Astrocyte of the hippocampus (primary cell): Measurements from ENCODE around the gene VPS33B.

Source experiments
- DNase-seq: peaks from one replicate; pipeline ENCODE4 v3.0.0; 2011; ENCODE audit warnings: low read depth, low spot score

The VPS33B gene

DNA sequence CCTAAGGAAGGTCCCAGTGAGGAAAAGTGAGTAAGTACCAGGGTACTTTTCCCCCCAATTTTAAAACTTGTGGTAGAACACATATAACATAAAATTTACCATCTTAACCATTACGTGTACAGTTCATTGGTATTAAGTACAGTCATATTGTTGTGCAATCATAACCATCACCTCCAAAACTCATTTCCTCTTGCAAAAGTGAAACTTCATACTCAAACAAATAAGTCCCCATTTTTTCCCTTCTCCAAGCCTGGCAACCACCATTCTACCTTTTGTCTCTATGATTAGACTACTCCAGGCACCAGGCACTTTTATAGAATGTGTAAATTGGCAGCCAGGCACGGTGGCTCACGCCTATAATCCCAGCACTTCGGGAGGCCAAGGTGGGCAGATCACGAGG, 40.3 kb downstream of the VPS33B start:
- no peak for DNase-seq

DNA sequence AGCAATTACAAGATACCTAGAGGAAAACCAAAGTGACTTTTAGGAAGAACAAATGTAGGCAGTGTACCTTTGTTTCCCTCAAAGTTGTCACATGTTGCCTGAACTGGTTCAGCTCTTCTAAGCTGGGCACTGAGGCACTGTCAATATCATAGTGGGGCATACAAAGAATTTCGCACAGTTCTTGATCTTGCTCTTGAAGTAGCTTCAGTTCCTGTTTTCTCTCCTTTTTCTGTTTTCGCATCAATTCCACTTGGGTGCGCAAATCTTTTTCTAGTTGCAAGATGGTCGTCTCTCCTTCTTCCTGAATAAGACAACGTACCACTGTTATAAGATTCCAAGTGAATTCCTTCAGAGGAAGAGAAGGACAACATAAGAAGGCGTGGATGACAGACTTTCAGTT, 40.7 kb downstream of the VPS33B start:
- DNase-seq: no peak

DNA sequence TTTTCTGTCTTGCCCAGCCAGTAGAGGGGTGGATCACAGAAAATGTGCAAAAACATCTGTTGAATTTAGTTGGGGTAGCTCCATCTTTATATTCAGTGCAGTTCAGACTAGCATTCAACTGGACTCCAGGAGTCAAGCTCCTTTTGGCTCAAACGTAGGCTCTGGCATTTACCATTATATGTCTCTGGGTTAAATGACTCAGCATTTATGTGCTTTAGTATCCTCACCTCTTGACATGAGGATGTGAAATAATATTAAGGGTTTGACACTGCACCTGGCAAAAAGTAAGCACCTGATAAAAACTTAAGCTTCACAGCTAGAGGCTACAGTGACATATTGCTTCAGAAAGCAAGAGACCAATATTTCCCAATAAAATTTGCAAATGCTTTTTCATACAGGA, 42.8 kb downstream of the VPS33B start:
- DNase-seq: no peak

DNA sequence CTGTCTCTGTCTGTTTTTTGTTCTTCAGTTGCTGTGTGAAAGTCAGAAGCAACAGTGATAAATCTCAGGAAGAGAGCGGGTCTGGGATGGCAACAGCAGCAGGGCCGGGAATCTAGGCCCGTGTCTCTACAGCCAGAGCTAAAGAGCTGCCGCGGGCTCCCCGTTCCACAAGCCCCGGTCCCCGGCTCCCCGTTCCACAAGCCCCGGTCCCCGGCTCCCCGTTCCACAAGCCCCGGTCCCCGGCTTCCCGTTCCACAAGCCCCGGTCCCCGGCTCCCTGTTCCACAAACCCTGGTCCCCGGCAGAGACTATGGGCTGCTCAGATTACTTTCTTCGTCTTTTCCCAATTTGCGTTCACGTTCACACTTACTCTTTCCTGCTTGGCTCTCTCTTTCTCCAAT, 48.2 kb downstream of the VPS33B start:
- DNase-seq: no peak

DNA sequence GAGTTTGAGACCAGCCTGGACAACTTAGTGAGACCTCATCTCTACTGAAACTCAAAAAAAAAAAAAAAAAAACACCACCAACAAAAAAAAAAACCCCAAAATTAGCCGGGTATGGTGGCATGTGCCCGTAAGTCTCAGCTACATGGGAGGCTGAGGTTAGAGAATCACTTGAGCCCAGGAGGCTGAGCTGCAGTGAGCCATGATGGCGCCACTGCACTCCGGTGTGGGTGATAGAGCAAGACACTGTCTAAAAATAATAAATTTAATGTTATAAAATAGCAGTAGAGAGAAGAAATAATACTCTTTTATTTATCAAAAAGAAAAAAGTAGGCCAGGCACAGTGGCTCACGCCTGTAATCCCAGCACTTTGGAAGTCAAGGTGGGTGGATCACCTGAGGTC, 50.3 kb downstream of the VPS33B start:
- no peak for DNase-seq

DNA sequence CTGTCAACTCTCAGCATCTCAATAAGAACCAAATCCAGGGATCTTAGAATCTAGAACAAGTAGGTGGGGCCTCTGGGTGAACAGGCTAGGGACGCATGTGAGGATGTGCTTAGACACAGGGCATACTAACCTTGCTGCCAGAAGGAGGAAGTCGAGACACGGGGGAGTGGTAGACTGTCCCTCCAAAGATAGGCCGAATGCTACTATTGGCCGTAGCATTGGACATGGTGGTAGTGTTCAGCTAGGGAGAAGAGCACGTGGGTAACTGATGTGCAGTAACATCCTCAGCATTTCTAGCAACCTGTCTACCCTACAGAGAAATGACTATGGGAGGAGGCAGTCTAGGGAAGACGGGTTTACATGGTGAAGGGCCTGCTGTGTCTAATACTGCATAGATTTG, 52.1 kb downstream of the VPS33B start:
- DNase-seq: no peak

DNA sequence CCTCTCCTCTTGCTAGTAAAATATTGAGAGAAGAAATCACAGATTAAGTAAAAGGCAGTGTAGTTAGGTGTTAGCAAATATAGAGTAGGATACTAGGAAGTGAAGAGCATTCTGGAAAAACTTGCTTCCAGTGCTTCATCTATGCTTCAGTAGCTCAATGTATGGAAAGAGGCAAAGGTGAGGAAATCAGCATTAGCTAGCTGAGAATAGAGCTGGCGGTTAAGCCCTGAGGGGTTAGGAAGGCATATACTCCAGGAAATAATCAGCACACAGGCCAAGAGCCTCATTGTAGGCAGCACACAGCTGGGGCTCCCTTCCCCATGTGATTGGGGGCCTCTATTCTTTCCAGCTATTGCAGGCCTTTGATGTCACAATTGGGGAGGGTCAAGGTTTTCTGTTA, 54.0 kb downstream of the VPS33B start:
- DNase-seq: no peak

DNA sequence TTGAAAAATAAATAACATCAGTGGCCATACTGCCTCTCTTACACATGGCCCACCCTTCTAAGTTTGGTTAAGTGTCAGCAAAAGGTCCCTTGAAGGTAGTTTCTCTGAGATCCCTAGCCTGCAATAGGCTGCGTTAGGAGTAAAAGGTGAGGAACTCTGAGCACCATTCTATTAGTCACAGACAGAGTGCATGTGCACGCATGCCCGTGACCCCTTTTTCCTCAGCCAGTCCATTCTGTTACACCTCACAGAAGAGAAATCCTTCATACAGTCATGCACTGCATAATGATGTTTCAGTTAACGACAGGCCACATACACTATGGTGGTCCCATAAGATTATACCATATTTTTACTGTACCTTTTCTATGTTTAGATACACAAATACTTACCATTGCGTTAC, 55.2 kb downstream of the VPS33B start:
- no peak for DNase-seq

DNA sequence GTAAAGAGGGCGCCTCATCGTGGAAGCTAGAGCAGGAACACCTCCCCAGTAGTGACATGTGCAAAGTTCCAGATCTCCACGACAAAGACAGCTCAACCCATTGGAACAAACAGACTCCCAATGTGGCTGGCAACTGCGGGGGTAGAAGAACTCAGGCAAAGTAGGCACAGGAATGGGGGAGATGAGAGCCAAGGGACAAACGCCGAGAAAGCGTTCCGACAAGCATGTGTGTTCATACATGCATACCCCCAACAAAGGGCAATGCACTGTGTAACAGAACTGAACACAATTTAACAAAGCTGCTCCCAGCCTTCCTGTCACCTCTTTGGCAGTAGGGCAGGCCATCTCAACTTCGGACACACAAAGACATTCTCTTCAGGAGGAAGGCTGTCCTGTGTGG, 56.1 kb downstream of the VPS33B start:
- DNase-seq: no peak

DNA sequence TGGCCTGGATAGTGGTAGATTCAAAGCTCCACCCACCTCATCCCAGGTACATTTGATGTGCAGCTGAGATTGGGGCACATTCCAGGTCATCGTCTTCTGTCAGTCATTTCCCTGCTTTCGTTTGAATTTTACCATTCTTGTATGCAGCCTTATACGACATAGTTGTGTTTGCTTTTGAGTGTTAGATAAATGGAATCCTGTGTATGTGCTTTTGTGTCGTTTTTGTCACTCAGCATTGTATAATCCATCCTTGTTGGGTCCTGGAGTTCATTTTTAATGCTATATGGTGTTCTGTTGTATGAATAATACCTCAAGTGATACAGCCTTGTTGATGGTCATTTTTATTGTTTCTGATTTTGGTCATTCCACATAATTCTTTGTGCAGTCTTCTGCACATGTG, 60.4 kb downstream of the VPS33B start:
- no peak for DNase-seq

DNA sequence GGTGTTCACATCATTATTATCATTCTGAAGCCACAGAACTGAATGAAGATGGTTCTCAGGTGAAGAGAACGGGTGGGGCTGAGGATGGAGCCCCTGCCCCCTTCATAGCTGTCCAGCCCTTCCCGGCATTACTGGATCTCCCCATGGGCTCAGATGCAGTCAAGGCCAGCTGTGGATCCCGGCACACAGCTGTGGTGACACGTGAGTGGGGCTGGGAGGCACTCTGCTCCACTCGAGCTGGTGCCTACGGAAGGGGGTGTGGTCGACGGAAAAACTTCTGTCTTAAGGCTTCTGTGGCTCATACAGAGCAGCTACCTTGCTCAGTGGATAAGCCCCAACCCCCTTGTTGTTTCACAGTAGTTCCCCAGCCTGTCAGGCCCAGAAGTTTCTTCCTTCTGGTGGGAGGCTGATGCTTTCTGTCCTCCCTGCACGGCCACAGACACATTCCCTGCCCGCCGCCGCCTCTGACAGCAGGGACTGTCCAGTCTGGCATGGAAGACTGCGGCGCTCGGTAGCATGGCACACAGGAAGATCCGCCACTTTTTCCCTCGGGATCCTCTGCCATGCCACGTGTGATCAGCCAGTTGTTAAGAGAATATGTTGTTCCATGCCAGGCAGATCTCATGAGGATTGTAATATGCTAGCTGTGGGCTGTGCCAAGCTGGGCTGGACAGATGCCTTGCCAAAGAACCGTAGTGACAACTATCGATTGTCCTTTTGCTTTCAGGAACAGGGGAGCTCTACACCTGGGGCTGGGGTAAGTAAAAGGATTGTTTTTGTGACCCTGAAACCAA, 61.9 kb downstream of the VPS33B start:
- no peak for DNase-seq

DNA sequence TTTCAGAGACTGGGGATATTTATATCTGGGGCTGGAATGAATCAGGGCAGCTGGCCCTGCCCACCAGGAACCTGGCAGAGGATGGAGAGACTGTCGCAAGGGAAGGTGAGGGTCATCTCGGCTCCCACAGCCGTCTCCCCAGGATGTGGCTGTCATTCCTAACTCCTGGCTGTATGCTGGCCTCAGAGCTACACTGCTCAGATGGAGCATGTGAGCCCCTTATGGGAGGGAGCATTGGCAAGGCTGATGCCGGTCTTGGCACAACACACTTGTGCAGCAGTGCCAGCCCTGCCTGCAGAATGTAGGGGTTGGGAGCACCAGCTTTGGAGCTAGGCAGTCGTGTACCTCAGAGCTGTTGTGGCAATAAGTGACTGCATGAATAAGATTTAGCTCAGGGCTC, 62.5 kb downstream of the VPS33B start:
- DNase-seq: peak; percentile 73

DNA sequence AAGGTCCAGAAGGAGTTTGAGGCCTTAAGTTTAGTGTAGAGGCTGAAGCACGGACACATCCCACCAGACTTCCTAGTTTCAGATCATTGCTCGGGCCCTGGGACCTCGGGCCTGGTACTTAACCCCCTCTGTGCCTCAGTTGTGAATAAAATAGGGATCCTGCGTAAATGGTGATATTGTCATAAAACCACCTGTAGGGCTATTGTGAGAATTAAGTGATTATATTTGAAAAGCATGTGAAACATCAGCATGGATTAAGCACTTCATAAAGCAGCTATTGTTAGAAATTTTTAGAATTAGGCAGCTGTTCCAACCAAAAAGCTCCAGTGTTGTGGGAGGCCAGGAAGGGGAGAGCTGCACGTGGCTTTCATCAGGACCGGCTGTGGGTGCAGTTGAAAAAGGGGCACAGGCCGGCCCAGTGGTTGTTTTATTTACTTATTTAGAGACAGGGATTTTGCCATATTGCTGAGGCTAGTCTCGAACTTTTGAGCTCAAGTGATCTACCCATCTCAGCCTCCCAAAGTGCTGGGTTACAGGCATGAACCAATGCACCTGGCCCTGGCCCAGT, 63.3 kb downstream of the VPS33B start:
- DNase-seq: no peak

DNA sequence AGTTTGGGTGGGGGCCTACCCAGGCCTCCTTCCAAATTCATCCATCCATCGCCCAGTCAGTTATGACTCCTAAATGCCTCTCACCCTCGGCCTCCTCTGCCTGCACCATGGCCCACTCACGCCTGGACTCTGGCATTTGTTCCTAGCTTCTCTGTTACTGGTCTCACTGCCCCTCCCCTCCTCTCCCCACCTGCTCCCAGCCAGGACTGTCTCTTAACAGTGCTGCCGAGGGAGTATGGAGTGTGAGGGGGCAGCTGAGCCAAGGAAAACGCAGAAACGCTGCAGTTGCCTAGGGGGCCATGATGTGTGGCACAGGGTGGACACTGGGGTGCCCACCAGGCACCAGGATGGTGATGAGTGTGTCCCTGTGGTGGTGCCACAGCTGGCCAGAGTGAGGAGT, 64.6 kb downstream of the VPS33B start:
- no peak for DNase-seq

DNA sequence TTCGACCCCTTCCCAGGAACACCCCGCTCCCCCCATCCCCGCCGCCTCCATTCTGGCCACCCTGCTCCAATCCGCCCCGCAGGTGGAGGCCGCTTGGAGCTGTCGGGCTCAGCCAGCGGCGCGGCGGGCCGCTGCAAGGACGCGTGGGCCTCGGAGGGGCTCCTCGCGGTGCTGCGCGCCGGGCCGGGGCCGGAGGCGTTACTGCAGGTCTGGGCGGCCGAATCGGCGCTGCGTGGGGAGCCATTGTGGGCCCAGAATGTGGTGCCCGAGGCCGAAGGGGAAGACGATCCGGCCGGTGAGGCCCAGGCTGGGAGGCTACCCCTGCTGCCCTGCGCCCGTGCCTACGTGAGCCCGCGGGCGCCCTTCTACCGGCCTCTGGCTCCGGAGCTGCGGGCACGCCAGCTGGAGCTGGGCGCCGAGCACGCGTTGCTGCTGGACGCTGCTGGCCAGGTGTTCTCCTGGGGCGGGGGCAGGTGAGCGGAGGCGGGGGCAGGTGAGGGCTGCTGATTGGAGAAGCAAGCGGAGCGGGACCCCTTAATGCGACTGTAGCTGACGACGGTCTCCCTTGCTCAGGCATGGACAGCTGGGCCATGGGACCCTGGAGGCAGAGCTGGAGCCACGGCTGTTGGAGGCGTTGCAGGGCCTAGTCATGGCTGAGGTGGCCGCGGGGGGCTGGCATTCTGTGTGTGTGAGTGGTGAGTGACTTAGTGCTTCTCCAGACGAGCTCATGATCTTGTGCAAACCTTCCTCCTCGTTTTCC, 65.2 kb downstream of the VPS33B start:
- peak; percentile 65 for DNase-seq

DNA sequence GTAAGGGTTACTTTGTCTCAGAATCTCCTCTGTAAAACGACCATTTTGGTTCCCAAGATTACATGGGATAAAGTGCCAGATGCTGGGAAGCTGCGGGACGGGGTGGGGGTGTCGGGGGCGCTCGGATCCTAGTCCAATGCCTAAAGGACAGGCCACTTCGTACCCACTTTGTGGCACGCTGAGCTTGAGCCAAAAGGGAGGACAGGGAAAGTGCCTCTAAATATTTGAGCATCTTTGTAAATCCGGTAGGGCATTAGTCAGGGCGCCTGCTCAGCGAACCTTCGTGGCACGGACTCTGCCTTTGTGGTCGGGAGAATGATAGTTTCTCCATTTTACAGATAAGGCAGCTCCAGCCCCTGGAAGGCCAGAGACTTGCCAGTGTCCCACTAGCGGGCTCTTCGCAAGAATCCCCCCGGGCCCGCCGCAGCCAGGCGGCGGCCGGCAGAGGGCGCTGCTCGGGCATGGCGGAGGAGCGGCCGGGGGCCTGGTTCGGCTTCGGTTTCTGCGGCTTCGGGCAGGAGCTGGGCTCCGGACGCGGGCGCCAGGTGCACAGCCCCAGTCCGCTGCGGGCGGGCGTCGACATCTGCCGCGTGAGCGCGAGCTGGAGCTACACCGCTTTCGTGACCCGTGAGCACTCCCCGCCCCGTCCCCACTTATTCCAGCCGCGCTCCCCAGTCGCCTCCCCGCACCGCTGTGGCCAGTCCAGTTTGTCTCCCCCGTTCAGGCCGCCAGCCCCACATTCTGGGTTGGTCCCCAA, 65.9 kb downstream of the VPS33B start:
- peak; percentile 90 for DNase-seq

DNA sequence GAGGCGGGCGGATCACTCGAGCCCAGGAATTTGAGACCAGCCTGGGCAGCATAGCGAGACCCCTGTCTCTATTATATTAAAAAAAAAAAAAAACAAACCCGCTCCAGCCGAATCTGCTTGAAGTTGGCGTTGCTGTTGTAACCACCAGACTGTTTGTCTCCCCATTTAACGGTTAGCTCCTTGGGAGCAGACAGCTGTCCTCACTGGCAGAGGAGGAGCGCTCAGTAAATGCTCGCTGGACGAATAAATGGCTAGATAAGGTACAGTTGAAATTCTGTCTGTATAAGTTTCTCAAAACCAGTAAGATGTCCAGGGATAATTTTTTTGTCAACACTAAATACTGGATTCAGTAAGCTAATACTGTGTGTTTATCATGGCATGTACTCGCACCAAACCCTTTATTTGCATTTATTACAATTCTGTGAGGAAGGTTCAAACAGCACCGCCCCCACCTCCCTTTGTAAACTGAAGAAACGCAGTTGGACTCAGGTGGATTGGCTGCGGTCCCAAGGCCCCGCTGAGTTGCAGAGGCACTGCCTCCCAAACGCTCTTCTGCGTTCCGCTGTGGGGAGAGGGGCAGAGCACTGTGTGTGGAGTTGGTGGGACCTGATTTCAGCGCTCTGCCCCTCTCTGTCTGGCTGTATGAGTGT, 66.6 kb downstream of the VPS33B start:
- no peak for DNase-seq

DNA sequence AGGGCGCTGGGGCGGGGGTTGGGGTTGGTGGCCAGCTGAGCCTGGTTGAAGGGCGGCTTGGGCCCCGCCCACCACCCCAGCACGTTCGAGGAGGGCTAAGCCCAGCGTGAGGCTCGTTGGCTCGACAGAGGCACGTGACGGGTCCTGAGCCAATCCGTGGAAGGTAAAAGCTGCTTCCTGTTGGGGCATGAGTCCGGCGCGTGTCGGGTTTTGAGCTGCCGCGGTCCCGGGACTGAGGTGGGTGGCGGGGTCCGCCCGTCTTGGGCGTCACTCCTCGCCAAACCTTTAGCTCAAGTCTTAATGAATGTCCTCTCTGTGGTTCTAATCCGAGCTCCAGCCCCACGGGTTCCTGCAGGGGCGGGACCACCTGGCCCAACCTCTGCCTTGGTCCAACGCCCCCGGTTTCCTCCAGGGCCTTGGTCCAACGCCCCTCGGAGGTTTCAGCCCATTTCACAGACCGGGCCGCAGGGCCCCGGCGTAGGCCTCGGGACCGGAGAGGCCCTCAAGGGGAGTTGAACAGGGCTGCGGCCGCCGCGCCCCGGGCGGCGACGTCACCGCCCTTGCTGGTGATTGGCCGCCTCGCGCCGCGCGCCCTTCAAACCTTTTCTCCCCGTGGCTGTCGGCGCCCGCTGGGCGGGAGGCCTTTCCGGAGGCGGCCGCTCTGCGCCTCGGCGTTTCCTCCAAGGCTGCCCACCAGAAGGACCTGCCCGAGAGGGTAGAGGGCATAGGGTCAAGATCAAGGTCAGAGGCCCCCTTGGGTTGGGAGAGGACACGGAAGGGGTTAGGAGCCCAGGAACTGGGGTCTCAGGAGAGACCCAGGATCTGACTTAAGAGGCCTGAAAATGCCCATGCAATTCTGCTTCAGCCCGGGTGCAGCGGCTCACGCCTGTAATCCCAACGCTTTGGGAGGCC, 67.4 kb downstream of the VPS33B start, which contains the start of gene RCCD1:
Gene RCCD1 (plus strand): TSS at position 173 of the 912 bp plus-strand sequence. CDS start 1,851 bp downstream, outside the sequence.
- DNase-seq: peak; percentile 97

DNA sequence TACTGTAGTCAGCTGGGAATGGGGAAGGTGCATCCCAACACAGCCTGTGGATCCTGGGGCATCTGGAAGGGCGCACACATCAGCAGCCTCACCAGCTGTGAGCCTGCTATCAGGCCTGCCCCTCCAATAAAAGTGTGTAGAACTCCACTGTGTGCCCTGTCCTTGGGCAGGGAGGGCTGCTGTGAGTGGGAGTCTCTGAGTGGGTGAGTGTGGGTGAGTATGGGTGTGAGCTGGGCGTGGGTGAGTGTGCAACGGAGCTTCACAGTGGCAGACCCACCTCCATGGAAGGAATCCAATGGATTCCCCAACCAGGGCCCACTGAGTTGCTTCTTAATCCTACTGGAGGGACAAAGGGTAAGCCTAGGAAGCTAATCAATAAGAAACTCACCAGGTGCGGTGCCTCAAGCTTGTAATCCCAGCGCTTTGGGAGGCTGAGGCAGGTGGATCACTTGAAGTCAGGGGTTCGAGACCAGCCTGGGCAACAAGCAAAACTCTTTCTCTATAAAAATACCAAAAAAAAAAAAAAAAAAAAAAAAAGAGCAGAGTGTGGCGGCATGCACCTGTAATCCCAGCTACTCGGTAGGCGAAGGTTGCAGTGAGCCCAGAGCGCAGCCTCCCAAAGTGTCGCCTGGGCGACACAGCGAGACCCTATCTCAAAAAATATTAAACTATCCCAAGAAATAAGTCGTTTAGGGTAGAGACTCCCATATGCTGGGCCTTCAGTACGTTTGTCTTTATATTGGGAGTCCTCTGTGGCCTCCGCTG, 68.3 kb downstream of the VPS33B start:
- DNase-seq: no peak
